SKM-1 treated with dmso at 0.1 percent for 144 hours (cell line): ENCODE measurements around the gene CRAMP1.

ENCODE experiments used
- DNase-seq: peaks from one replicate; lab custom pipeline; 2025; ENCODE audit not compliant: unreplicated experiment; lab: John Stamatoyannopoulos, UW

The CRAMP1 gene

DNA sequence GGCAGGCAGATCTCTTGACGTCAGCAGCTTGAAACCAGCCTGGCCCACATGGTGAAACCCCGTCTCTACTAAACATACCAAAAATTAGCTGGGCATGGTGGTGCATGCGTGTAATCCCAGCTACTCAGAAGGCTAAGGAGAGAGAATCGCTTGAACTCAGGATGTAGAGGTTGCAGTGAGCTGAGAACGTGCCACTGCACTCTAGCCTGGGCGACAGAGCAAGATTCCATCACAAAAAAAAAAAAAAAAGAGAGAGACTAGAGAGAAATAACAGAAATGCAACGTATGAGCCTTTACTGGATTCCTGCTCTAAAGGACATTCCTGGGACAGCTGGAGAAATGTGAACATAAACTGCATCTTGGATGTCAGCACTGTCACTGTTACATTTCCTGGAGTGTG lies 11.1 kb upstream of the CRAMP1 start:
- DNase-seq = no peak

GRCh38 chr16:1601489-1601888 lies 10.7 kb upstream of the CRAMP1 start:
- DNase-seq = no peak

- DNase-seq = no peak
Observed at GRCh38 chr16:1602285-1602684, 9.9 kb upstream of the CRAMP1 start.

DNA sequence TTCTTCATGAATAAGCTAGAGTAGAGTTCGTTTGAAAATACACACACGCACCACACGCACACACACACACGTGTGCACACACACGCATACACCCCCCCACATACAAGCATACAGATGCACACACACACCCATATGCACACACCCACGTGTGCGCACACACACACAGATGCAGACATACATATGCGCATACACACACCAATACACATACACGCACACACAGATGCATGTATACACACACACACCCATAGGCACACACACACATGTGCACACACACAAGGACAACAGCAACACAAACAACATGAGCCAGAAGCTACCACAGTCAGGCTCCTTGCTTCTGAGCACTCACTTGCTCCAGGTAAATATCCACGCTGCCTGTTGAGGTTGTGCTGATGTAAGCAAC lies 5.4 kb upstream of the CRAMP1 start:
- DNase-seq = no peak

DNA sequence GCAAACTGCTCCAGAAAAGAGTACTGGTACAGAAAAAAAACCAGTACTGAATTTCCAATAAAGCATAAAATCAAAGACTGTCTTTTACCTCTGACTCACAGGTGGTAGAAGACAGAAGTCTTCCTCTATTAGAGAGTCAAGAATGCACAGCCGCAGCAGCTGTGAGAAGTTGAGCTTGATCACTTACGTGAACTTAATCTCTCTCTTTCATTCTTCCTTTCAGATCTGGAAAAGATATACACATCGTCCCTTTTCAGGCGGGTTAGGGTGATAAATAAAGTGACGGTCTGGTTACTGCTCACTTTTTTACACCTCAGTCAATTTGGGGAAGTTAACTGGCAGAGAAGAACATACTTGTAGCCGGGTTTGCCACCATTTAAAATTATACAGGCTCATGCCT lies 4.2 kb upstream of the CRAMP1 start:
- DNase-seq = no peak

DNA sequence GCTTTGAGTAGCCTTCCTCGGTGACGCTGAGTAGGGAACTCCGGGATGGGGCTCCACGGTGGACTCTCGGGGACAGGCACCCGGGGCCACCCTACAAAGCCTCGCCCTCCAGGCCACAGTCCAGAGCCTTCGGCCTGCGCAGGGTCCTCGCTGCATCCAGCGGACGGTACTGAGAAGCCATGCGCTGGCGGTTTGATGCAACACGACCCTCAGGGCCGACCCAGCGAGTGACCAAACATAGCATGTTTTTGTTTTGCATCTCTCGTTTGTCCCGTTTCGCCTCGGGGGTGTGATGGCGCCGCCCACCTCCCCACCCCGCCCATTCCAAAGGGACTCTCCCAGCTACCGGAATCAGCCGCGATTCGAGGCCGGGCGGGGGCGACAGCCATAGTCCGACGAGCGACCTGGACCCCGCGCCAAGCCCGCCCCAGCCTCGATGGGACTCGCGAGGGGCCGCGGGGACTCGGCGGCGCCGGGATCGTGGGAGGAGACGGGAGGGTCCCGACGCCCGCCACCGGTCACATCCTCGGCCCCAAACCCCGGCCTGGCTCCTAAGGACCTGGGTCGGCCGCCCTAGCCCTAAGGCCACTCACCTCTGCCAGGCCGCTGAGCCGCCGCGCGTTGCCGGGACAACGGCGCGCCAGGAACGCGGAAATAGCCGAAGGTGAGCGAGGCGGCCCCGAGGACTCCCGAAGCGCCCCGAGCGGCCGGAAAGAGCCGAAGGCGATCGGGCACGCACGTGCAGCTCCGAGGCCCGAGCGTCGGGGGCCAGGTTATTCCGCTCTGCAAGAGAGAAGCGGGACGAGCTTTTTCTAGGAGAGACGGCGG lies 1.9 kb upstream of the CRAMP1 start:
- peak; percentile 86 for DNase-seq

DNA sequence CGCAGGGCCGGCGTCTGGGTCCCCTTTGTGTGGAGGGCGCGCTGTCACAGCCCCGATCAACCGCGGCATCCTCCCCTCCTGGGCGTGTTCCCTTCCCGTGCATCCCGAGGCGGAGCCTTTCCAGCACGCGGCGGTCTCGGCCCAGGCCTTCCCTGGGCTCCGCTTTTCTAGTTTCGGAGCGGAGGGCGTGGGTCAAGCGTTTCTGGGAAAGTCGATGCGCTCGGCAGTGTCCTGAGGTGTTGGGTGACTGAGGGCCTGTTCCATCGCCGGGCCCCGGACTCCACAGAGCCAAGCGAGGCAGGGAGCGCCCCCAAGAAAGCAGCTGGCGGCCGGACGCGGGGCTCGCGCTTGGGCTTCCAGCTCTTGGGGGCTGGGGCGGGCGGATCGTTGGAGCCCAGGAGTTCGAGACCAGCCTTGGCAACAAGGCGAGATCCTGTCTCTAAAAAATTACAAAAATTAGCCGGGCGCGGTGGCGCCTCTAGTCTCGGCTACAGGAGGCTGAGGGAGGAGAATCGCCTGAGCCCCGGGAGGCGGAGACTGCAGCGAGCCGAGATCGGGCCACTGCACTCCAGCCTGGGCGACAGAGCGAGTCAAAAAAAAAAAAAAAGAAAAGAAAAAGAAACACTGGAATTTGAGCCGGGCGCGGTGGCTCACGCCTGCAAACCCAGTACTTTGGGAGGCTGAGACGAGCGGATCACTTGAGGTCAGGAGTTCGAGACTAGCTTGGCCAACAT lies 1.1 kb upstream of the CRAMP1 start:
- DNase-seq = no peak

DNA sequence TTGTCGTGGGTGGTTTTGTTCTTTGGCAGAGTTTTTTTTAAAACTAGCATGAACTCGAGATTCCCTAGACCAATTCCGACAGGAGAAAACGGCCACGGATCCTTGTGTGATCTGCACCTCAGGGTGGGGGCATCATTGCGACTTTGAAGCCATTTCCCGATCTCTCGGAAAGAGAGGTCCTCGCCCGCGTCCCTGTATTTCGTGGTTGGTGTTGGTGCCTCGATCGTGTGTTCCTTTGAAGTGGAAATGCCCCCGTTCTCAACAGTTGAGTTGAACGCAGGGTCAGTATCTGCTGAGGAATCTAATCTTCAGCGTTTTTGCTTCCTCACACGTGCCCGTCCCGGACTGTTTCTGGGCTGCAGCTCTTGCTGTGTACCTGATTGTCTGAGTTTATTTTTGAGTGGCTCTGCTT lies 1.1 kb downstream of the CRAMP1 start:
- no peak for DNase-seq

- no peak for DNase-seq
Observed at GRCh38 chr16:1613728-1614455, 1.7 kb downstream of the CRAMP1 start.

DNA sequence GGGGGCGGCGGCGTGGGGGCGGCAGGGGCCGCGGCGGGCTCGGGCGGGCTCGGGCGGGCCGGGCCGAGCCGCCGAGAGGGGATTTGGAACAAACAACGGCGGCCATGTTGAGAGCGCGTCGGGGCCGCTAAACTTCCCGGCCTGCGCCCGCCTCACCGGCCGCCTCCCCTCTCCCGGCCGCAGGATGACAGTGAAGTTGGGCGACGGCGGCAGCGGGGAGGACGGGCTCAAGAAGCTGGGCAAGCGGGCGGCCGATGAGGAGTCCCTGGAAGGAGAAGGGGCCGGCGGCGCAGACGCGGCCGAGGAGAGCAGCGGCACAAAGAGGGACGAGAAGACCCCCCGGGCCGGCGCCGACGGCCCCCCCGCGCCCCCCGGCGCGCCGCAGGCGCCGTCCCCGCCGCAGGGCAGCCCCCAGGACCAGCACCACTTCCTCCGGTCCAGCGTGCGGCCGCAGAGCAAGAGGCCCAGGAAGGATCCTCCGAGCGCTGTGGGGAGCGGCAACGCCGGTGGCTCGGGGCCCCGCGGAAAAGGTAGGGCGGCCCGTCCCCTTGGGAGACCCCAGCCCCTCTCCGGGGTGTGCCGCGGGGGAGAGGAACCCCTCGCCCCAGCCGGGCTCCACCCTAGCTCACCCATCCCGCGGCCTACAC lies 2.4 kb downstream of the CRAMP1 start:
- DNase-seq = no peak

- DNase-seq = no peak
Observed at GRCh38 chr16:1615761-1616160, 3.6 kb downstream of the CRAMP1 start.

- DNase-seq = no peak
Observed at GRCh38 chr16:1619976-1620375, 7.8 kb downstream of the CRAMP1 start.

DNA sequence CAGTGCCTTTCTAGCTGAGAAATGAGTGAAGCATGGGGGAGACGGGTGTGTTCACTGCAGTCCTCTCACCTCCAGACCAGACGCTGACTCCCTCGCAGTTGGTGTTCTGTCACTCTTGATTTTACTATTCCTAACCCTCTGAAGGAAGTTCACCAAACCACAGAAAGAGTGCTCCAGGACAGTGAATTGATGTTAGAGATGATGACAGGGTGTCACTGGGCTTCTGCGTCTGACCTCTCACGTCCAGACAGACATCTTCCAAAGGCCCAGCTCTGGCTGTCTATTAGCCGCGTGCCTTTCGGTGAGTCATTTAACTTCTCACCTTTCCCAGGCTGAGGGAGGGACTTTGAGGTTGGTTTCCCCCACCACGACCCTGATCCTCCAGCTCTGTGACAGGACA lies 8.2 kb downstream of the CRAMP1 start:
- no peak for DNase-seq

DNA sequence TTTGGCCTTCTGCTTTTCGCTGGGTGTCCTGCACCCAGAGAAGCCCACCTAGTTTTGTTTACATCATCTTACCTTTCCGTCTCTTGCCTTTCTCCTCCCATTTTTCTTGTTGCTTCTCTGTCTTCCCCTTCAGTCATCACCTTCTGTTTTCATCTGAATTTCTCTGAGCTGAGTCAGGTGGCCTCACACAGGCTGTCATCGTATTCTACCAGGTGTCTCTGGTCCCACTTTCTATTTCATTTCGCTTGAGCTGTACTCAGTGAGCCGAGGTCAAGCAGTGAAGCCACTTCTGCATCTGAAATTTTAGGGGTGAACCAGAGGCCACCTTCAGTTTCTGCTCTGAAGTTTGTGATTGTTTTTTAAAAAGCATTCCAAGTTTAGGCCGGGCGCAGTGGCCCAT lies 9.7 kb downstream of the CRAMP1 start:
- no peak for DNase-seq

DNA sequence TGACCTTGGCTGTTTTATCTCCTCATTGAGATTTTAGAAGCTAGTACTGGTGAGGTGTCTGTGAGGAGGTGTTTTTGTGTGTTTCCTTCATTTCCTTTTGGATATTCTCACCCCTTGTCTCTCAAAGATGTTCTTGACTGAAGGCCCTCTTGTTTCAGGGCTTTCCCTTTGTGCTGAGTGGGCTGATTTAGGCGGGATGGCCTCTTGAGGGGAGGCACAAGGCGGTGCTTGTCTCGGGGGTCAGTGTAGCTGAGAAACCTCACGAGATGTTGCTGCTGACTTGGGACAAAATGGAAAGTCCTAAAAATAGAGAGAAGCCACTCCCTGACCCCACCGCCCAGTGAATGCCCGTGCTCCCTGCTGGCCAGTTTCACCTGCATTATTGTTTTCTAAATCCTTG lies 14.2 kb downstream of the CRAMP1 start:
- no peak for DNase-seq

DNA sequence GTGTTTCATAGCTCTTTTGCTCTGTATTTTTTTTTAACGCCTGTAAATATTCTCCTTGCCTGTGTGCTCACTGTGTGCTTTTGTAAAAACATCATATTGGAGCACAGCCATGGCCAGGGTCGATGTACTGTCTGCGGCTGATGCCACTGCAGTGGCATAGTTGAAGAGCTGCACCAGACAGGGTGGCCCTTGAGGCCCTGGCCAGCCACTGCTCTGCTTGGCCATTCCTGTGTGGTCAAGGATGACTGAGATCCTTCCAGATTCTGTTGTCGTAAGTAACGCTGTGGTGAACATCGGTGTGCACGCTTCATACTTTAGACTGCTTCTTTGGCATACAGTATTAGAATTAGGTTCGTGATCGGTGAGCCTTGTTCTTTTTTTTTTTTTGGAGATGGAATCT lies 14.6 kb downstream of the CRAMP1 start:
- DNase-seq = no peak

- no peak for DNase-seq
Observed at GRCh38 chr16:1630450-1631213, 18.5 kb downstream of the CRAMP1 start.

GRCh38 chr16:1631230-1631629 lies 19.1 kb downstream of the CRAMP1 start:
- DNase-seq = no peak

DNA sequence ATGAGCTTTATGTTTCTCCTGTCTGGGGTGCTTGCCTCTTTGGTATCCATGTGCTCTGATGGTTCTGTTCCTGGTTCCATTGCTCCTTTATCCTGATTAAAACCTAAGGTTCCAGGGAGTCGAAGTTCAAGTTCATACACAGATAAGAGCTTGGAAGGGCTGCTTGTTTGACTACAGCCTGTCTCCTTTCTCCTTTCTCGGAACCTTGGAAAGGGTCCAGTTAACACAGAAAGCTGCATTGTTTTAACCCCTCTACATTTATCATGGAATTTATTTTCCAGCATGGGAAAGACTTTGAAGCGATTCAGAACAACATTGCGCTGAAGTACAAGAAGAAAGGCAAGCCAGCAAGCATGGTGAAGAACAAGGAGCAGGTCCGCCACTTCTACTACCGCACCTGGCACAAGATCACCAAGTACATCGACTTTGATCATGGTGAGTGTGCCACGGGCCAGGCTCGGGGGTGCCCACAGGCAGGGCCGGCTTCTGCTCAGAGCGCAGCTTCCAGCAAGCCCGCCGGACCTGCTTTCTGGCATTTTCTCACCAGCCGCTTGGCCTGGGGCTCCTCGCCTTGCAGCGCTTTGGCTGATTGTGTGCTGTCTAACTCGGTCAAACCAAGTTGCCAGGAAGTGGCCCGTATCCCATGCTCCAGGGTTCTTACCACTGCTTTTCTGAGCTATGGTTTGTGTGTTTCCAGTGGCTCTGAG lies 19.9 kb downstream of the CRAMP1 start:
- no peak for DNase-seq

DNA sequence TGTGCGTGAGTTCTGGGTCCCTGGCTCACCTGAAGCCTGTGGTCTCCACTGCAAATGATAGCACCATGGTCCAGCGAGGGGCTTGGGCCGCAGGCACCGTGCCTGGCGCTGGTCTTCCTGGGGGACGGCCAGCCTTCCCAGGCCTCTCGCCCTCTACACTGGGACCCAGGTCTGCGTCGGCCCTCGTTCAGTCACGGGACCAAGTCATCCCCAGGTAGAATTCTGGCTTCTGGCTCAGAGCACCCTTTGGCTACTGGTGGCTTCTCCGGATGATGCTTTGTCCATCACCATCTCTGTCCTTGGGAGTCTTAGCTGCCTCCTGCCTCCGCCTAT lies 20.4 kb downstream of the CRAMP1 start:
- DNase-seq = no peak
